Ishikawa (cell line): ENCODE measurements around the gene BTNL3.

Source experiments
- CEBPB ChIP-seq: IDR thresholded peaks from 2 replicates; pipeline ENCODE4 v1.6.1; 2012
- CREB1 ChIP-seq: IDR thresholded peaks from 2 replicates; pipeline ENCODE4 v1.6.1; 2012; ENCODE audit warnings: low read depth
- EGR1 ChIP-seq: IDR thresholded peaks from 2 replicates; pipeline ENCODE4 v1.6.1; 2012
- EP300 ChIP-seq: IDR thresholded peaks from 2 replicates; pipeline ENCODE4 v1.6.1; 2012; ENCODE audit warnings: borderline replicate concordance
- FOXM1 ChIP-seq: IDR thresholded peaks from 2 replicates; pipeline ENCODE4 v1.6.1; 2012; ENCODE audit warnings: low read depth, borderline replicate concordance
- NFIC ChIP-seq: IDR thresholded peaks from 2 replicates; pipeline ENCODE4 v1.6.1; 2012
- RAD21 ChIP-seq: IDR thresholded peaks from 2 replicates; pipeline ENCODE4 v1.6.1; 2012; ENCODE audit warnings: low read depth
- TAF1 ChIP-seq: IDR thresholded peaks from 2 replicates; pipeline ENCODE4 v1.6.1; 2012; ENCODE audit warnings: low read depth, mild to moderate bottlenecking
- TCF12 ChIP-seq: IDR thresholded peaks from 2 replicates; pipeline ENCODE4 v1.6.1; 2012; ENCODE audit warnings: low read depth
- TEAD4 ChIP-seq: IDR thresholded peaks from 2 replicates; pipeline ENCODE4 v1.6.1; 2012
- YY1 ChIP-seq: IDR thresholded peaks from 2 replicates; pipeline ENCODE4 v1.6.1; 2012; ENCODE audit warnings: low read depth
- ZBTB7A ChIP-seq: IDR thresholded peaks from 2 replicates; pipeline ENCODE4 v1.6.1; 2012; ENCODE audit warnings: low read depth
- TF ChIP-seq, protein P1 (sequence below): IDR thresholded peaks from 2 replicates; pipeline ENCODE4 v1.6.1; 2012
- TF ChIP-seq, protein P2 (sequence below): IDR thresholded peaks from 2 replicates; pipeline ENCODE4 v1.6.1; 2012; ENCODE audit warnings: low read depth, mild to moderate bottlenecking
- TF ChIP-seq, protein P3 (sequence below): IDR thresholded peaks from 2 replicates; pipeline ENCODE4 v1.6.1; 2012

Gene BTNL3

DNA sequence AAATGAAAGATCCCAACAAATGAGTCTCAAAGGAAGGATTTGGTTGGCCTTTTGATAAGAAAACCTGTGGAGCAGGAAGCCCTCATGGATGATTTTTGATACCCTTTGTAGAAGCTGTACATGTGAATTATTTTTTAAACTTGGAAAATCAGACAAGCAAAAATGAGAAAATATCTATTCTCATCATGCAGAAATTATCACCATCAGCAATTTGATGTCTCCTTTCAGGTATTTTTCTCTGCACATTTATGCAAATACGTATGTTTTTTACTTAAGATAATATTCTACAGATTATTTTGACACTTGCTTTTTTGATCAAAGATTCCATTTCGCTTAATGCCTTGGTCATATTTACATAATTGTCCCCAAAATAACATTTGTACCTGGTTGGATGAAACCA is 58.6 kb downstream of the BTNL3 start:
- TF ChIP-seq TCF12 (no peak), EGR1 (no peak), ZBTB7A (no peak), CEBPB (no peak), TEAD4 (no peak), FOXM1 (no peak), EP300 (no peak), CREB1 (no peak), YY1 (no peak)
- TF ChIP-seq, protein P1, sequence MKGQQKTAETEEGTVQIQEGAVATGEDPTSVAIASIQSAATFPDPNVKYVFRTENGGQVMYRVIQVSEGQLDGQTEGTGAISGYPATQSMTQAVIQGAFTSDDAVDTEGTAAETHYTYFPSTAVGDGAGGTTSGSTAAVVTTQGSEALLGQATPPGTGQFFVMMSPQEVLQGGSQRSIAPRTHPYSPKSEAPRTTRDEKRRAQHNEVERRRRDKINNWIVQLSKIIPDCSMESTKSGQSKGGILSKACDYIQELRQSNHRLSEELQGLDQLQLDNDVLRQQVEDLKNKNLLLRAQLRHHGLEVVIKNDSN, result no peak
- TF ChIP-seq, protein P2, sequence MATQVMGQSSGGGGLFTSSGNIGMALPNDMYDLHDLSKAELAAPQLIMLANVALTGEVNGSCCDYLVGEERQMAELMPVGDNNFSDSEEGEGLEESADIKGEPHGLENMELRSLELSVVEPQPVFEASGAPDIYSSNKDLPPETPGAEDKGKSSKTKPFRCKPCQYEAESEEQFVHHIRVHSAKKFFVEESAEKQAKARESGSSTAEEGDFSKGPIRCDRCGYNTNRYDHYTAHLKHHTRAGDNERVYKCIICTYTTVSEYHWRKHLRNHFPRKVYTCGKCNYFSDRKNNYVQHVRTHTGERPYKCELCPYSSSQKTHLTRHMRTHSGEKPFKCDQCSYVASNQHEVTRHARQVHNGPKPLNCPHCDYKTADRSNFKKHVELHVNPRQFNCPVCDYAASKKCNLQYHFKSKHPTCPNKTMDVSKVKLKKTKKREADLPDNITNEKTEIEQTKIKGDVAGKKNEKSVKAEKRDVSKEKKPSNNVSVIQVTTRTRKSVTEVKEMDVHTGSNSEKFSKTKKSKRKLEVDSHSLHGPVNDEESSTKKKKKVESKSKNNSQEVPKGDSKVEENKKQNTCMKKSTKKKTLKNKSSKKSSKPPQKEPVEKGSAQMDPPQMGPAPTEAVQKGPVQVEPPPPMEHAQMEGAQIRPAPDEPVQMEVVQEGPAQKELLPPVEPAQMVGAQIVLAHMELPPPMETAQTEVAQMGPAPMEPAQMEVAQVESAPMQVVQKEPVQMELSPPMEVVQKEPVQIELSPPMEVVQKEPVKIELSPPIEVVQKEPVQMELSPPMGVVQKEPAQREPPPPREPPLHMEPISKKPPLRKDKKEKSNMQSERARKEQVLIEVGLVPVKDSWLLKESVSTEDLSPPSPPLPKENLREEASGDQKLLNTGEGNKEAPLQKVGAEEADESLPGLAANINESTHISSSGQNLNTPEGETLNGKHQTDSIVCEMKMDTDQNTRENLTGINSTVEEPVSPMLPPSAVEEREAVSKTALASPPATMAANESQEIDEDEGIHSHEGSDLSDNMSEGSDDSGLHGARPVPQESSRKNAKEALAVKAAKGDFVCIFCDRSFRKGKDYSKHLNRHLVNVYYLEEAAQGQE, result no peak

DNA sequence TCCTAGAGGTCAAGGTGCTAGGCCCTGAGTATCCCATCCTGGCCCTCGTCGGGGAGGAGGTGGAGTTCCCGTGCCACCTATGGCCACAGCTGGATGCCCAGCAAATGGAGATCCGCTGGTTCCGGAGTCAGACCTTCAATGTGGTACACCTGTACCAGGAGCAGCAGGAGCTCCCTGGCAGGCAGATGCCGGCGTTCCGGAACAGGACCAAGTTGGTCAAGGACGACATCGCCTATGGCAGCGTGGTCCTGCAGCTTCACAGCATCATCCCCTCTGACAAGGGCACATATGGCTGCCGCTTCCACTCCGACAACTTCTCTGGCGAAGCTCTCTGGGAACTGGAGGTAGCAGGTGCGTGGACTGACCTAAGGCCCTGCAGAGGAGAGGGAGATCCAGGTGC is 59.3 kb downstream of the BTNL3 start:
- TF ChIP-seq RAD21 (no peak), TEAD4 (no peak), TAF1 (no peak), EGR1 (no peak), CEBPB (no peak), CREB1 (no peak), NFIC (no peak), TCF12 (no peak), ZBTB7A (no peak), EP300 (no peak), FOXM1 (no peak), YY1 (no peak)
- TF ChIP-seq, protein P2, result no peak
- TF ChIP-seq, protein P1, result no peak
- TF ChIP-seq, protein P3, sequence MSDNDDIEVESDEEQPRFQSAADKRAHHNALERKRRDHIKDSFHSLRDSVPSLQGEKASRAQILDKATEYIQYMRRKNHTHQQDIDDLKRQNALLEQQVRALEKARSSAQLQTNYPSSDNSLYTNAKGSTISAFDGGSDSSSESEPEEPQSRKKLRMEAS, result no peak

DNA sequence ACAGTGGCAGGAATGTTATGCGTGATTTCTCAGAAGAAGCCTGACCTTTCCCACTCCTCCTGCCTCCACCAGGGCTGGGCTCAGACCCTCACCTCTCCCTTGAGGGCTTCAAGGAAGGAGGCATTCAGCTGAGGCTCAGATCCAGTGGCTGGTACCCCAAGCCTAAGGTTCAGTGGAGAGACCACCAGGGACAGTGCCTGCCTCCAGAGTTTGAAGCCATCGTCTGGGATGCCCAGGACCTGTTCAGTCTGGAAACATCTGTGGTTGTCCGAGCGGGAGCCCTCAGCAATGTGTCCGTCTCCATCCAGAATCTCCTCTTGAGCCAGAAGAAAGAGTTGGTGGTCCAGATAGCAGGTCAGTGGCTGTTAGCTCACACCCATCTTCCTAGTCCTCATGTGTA is 61.4 kb downstream of the BTNL3 start:
- TF ChIP-seq TCF12 (no peak), CREB1 (no peak), CEBPB (no peak), RAD21 (no peak)

DNA sequence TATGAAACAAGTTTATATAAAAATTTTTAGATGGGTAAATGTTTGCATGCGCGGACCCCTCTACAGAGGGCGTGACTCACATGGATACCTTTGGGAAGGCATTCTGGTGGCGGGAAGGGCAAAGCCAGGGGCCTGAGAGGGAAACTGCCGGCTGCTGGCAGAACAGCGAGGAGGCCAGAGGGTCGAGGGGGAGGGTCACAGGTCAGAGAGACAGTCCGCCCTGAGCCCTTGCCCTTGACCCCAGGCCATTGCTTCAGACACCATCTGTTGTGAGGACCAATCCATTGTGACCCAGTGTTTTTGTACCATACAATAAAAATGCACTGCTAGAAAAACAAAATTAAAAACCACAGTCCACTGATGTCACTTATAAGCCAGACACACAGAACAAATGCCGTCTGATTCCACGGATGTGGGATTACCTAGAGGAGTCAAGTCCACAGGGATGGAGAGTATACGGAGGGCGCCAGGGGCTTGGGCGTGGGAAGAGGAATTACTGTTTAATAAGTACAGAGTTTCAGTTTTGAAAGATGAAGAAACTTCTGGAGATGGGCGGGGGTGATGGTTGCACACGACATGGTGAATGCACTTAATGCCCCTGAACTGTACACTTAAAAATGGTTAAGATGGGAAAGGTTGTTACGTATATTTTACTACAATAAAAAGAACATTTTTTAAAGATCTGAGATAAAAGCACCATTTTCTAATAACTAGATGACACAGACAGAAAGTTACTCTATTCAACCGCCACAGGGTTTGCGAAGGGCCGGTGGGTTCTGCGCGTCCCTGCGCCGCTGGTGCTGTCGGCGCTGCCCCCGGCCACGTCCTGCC is 63.4 kb downstream of the BTNL3 start:
- no peak for TF ChIP-seq CEBPB
- TF ChIP-seq ZBTB7A, result no peak
- no peak for TF ChIP-seq CREB1
- TF ChIP-seq, protein P3, result no peak
- TF ChIP-seq NFIC, result no peak
- no peak for TF ChIP-seq YY1
- no peak for TF ChIP-seq EGR1
- TF ChIP-seq TAF1, result no peak
- TF ChIP-seq TEAD4, result no peak
- no peak for TF ChIP-seq FOXM1
- TF ChIP-seq TCF12, result no peak
- no peak for TF ChIP-seq EP300
- TF ChIP-seq, protein P1, result no peak
- TF ChIP-seq, protein P2, result no peak
